Brain pericyte (primary cell): ENCODE data around the gene BUB1B.
"Not testable (repeated sequence)": the region's sequence is repeated elsewhere in the genome, so short reads cannot be mapped to it uniquely, and the experiment has no call there.

Source experiments
- DNase-seq: peaks from one replicate; pipeline ENCODE4 v3.0.0-alpha.2; 2012; ENCODE audit warnings: low read depth, low spot score

BUB1B gene, protein sequence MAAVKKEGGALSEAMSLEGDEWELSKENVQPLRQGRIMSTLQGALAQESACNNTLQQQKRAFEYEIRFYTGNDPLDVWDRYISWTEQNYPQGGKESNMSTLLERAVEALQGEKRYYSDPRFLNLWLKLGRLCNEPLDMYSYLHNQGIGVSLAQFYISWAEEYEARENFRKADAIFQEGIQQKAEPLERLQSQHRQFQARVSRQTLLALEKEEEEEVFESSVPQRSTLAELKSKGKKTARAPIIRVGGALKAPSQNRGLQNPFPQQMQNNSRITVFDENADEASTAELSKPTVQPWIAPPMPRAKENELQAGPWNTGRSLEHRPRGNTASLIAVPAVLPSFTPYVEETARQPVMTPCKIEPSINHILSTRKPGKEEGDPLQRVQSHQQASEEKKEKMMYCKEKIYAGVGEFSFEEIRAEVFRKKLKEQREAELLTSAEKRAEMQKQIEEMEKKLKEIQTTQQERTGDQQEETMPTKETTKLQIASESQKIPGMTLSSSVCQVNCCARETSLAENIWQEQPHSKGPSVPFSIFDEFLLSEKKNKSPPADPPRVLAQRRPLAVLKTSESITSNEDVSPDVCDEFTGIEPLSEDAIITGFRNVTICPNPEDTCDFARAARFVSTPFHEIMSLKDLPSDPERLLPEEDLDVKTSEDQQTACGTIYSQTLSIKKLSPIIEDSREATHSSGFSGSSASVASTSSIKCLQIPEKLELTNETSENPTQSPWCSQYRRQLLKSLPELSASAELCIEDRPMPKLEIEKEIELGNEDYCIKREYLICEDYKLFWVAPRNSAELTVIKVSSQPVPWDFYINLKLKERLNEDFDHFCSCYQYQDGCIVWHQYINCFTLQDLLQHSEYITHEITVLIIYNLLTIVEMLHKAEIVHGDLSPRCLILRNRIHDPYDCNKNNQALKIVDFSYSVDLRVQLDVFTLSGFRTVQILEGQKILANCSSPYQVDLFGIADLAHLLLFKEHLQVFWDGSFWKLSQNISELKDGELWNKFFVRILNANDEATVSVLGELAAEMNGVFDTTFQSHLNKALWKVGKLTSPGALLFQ

DNA sequence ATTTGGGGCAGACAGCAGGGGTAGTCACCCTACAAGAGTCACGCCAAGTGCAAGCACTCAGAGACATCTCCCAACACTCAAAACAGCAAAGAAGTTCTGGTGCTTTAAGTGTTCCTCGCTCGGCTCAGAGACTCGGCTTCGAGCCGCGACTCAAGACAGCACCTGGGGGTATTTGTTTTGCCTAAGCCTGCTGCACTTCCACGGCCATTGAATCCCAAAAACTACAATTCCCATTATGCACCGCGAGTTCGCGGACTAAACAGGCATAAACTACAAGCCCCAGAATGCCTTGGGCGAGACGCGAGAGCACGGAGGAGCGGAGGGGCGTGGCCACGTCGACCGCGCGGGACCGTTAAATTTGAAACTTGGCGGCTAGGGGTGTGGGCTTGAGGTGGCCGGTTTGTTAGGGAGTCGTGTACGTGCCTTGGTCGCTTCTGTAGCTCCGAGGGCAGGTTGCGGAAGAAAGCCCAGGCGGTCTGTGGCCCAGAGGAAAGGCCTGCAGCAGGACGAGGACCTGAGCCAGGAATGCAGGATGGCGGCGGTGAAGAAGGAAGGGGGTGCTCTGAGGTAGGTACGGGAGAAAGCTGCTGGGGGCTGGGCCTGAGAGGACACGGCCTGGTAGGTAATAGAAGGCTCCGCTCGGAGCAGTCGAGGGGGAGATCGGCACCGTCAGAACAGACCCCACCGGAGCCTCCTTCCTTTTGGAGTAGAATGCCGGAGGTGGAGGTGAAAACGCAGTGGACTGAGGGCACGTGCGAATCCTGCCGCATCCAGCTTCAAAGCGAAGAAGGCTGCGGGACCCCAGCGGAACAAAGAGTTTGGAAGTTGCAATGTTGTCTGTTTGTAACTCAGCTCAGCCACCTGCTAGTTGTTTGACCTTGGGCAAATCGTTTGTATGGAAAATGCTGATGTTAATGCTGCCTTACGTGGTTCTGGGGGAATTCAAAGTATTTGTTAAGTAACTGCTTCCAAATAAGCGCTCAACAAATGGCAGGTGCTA, at the start of gene BUB1B:
BUB1B (plus strand) TSS at position 381 of the 1,000 bp plus-strand sequence; CDS start at position 533, 152 bp downstream.
- peak; percentile 73 for DNase-seq

DNA sequence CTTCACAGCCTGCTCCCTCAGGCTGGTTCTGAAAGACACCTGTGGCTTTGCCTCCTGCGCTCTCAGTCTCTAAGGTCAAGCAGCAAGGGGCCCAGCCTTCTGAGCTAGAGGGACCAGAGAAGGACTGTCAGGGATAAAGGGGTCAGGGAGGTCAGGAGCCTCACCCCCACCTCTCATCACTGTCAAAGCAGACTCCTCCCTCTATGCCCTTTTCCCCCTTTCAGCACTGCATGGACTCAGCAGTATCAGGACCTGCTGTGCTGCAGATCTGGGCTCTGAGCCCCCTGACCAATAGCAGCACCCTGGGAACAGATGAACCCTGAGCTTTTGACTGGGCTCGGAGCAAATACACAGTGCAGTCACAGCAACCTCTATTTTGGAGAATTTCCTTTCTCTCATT, 49.0 kb upstream of the BUB1B start:
- no peak for DNase-seq

DNA sequence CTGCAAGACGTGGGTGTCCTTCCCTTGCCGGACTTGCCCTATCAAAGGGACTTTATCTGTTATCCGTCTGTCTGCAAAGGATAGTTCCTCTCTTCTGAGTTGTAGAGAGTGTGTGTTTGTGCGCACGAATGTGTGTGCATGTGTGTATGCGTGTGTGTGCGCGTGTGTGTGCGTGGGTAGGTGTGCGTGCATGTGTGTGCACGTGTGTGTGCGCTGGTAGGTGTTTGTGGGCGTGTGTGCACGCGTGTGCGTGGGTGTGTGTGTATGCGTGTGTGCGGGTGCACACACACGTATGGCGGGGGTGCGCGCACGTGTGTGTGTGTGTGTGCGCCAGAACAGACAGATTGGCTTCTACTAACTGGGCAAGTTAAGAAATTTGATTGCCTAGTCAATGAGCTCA, 48.1 kb upstream of the BUB1B start:
- no peak for DNase-seq

DNA sequence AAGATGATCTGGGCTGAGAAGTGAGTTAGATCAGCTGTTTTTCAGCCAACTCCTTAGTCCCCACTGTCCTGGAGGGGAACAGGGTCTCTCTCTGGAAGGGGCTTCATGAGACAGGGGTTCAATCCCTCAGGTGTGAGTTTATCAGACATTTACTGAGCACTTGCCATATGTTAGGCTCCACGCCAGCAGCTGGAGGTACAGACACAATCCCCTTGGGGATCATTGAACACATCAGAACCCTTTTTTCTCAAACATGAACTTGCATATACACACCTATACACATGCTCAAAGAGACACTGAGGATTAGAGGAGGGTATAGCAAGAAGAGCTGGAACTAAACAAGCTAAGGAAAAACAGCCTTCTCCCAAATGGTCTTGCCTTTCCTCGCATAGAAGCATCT, 46.7 kb upstream of the BUB1B start:
- DNase-seq, result no peak

DNA sequence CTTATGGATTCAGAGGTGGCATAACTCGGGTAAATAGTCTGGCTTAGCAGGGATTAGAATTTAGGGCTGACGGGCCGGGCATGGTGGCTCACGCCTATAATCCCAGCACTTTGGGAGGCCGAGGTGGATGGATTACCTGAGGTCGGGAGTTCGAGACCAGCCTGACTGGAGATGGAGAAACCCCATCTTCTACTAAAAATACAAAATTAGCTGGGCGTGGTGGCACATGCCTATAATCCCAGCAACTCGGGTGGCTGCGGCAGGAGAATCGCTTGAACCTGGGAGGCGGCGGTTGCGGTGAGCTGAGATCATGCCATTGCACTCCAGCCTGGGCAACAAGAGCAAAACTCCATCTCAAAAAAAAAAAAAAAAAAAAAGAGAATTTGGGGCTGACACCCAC, 45.8 kb upstream of the BUB1B start:
- DNase-seq, result not testable (repeated sequence)

DNA sequence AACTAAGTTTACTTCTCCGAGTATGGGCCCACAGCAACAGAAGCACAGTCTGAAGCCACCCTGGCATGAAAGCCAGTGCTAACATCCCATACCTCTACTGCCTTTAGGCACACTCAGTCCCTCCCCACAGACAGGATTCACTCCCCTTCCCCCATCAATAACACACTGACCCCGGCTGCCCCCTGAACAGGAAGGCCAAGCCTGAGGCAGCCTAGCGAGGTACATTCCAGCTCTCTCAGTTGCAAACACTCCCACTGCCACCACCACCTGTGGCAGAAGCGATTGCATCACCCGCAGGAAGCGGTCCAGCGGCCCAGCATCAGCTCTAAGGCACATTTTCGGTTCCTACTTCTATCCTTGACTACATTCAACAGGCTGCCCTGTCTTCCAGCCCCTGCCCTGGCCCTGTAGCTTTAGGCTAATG, 45.2 kb upstream of the BUB1B start:
- no peak for DNase-seq

DNA sequence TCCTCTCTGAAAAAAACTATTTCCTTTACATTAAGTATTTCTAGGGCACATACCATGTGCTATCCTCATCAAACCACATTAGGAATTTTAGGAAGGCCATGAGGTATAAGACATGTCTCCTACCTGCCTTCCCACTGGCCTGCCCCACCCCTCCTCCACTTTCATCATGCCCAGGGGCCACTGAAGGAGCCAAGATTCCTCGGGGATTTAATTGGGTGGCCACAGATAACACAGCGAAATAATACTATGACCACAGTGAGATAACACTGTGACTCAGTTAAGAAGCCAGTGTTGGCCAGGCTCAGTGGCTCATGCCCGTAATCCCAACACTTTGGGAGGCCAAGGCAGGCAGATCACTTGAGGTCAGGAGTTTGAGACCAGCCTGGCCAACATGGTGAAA, 42.4 kb upstream of the BUB1B start:
- DNase-seq, result no peak

DNA sequence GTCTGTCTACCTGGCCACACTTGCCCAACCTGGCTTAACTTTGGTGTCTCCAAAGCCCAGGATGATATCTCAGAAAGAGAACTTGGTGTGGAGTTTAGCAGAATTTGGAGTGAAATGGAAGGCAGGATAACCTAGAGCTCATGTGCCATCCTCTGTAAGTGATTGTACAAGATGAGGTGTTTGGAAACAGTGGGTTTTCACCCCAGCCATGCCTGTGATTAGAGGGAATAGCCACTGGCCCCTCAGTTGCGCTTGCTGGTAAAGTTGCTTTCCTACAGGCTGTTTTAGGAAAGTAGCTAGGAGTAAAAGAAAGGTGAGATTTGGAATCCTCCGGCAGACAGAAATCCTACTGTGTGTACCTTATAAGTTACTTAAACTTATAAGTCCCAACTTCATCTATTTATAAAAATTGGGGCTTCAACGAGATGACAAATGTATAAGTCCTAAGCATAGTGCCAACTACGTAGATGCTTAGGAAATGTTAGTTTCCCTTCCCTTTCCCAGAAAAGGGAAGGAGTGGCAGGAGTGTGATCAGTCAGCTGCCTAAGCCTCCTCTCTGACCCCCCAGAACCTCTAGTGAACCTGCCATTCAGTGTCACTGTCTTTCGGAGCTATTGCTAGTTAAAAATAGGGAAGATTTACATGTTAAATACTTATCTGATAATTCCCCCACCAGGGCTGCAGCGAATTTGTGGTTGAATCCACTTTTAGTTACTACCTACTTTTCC, 38.8 kb upstream of the BUB1B start:
- DNase-seq, result no peak

DNA sequence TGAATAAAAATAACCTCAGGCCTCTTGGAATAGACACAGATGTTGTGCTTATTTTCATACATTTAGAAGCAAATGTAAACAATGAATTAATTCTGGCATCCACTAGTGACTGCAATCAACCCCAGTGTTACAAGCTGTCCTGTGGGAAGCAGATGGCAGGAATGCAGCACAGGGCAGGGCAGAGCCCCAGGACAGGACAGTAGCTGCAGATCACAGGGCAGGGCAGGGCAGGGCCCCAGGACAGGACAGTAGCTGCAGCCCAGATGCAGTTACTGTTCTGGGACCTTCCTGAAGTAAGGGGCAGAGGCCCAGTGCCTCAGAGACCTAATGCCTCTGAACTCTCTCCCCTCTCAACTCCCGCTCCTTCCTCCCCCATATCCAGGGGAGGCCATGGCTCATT, 37.9 kb upstream of the BUB1B start:
- DNase-seq, result not testable (repeated sequence)

DNA sequence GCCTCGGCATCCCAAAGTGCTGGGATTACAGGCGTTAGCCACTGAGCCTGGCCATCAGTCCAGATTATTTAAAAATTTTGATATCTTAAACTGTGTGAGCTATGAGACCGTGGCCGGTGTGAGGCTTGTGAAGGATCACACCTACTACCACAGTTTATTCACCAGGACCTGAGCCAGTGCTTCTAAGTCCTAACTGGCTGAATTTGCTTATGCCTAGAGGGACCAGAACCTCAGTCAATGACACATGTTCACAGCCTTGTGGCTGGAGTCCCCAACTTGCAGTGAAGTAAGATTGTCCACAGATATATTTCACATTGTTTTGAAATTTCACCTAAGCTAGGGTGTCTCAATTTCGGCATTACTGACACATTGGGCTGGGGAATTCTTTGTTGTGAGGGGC, 37.0 kb upstream of the BUB1B start:
- not testable (repeated sequence) for DNase-seq

DNA sequence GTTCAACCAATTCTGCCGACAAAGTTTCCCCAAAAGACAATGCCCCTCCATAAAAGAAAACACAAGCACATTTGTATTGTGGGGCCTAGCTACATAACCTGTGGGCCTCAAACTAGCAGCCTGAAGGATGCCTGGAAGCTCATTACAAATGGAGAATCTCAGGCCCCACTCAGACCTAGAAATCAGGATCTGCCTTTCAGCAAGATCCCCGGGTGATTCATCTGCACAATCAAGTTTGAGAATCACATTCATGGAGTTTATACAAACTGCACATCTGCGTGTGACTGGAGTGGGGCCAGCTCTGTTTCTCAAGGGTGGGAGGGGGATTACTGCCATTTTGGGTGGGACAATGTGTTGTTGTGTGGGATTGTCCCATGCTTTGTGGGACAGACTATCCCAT, 36.5 kb upstream of the BUB1B start:
- DNase-seq, result not testable (repeated sequence)

DNA sequence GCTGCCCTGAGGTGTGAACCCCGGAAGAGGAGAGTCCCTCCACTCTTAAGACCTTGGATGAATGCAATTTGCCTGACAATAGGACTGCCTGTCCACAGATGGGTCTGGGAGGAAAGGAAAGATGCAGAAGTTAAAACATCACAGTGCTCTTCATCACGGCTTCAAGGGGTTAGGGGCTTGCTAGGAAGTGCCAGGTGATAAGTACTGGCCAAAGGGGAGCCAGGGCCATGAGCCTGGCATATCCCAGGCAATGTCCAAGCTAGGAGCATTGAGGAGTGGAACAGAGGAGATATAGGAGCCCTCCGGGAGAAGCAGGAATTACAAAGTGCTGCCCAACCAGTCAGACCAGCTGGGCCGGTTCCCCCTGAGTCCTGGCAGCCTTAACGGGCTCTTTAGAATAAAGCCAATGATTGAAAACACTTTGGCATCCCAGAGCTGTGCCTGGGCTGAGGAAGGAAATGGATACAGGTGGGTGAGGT, 36.0 kb upstream of the BUB1B start:
- DNase-seq, result not testable (repeated sequence)

DNA sequence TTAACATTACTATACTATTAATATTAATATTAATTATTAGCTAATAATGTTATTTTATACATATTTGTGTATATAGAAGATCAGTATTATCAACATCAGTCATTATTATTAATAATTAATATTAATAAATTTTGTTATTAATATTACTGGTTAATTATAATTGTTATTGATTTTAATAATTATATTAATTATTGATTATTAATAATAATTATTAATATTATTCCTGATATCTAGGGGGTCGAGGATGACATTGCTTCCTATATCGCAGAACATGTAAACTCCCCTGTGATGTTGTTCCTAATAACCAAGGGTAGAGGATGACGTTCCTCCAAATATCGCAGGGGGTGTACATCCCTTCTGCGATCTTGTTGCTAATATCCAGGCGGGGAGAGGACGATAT, 34.9 kb upstream of the BUB1B start:
- no peak for DNase-seq

DNA sequence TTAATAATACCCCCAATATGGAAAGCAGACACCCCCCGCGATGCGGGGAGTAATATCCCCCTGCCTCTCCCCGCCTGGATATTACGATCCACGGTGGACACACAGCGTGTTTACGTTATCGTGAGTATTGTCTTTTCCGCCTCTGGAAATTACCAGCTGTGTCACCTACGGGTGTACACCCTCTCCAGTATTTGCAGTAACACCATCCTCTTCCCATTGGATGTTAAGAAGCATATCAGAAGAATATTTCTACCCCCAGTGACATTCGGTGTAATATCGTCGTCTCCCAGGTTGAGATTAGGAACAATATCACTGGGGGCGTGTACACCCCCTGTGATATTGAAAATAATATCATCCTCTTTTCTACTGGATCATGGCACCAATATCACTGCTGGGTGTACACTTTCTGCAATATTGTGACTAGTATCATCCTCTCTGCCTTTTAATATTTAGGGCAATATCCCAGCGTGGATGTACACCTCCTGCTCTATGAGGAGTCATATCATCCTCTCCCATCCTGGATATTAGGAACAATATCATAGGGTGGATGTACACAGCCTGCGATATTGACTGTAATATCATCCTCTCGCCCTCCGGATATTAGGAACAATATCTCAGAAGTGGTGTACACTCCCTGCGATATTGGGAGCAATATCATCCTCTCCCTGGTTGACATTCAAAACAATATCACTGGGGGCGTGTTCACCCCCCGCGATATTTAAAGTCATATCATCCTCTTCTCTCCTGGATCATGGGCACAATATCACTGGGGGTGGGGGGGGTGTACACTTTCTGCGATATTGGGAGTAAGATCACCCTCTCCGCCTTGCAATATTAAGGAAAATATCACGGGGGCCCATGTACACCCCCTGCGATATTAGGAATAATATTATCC, 31.9 kb upstream of the BUB1B start:
- DNase-seq, result no peak

DNA sequence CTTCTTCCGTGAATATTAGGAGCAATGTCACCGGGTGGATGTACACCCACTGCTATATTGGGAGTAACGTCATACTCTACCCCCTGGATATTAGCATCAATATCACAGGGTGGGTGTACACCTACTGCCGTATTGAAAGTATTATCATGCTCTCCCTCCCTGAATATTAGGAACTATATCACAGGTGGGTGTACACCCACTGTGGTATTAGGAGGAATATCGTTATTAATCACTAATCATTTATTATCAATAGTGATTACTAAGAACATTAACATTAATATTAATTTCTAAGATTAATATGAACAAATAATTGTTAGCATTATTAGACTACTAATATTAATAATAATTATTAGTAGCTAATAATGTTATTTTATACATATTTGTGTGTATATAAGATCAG, 30.8 kb upstream of the BUB1B start:
- no peak for DNase-seq

DNA sequence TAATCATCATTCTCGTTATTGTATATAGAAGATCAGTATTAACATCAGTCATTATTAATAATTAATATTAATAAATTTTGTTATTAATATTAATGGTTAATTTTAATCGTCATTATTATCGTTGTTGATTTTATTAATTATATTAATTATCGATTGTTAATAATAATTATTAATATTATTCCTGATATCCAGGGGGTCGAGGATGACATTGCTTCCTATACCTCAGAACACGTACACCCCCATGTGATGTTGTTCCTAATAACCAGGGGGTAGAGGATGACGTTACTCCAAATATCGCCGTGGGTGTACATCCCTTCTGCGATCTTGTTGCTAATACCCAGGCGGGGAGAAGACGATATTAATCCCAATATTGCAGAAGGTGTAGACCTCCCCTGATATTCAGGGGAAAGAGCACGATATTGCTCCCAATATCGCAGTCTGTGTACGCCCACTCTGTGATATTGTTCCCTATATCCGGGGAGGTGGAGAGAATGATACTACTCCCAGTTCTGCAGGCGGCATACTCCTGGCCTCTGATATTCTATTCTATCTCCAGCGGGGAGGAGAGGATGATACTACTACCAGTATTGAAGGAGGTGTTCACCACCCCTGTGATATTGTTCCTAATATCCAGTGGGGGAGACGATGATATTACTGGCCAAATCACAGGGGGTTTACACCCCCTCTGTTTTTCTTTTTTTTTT, 29.9 kb upstream of the BUB1B start:
- DNase-seq, result no peak

DNA sequence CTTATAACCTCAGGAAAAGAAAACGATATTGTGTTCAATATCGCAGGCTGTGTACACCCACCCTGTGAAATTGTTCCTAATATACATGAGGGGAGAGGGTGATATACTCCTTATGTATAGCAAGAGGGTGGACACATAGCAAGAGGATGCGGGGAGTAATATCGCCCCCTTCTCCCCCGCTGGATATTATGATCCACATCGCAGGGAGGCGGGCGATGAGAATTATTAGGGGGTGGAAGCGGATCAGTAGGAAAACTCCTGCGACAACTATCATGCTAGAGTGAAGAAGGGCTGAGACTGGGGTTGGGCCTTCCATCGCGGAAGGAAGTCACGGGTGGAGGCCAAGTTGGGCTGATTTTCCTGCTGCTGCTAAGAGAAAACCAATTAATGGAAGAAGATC, 27.3 kb upstream of the BUB1B start:
- DNase-seq, result no peak

DNA sequence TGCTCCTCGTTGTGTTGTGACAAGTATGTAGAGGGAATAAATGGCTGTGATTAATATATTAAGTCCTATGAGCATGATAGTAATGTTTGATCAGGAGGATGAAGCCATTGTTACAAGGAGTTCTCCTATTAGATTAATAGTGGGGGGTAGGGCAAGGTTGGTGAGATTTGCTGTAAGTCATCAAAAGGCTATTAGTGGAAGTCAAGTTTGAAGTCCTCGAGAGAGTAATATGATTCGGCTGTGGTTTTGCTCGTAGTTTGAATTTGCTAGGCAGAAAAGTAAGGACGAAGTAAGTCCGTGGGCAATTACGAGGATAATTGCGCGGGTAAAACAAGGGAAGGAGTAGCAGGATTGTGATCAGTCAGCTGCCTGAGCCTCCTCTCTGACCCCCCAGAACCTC, 26.0 kb upstream of the BUB1B start:
- no peak for DNase-seq
